Muscle layer of duodenum (tissue), 2 donors: Measurements from ENCODE around the gene CCDC146.
A peak's percentile ranks its signal among the peaks of the same experiment; 100 is the strongest.
"Not testable (repeated sequence)": the region's sequence is repeated elsewhere in the genome, so short reads cannot be mapped to it uniquely, and the experiment has no call there.

Experiments
- H3K27ac ChIP-seq: one replicate; pipeline ENCODE4 v1.7.0; 2013; ENCODE audit warnings: mild to moderate bottlenecking, low read length
- H3K27me3 ChIP-seq: one replicate; pipeline ENCODE4 v1.7.0; 2013; ENCODE audit warnings: low read depth, mild to moderate bottlenecking, control low read depth, low read length
- H3K36me3 ChIP-seq, 2 donors: one replicate each; pipeline ENCODE4 v1.7.0; 2013; ENCODE audit warnings: low read length in 2 of 2, control low read depth in 1 of 2, mild to moderate bottlenecking in 1 of 2; ENCODE audit not compliant: insufficient read depth in 2 of 2, control insufficient read depth in 1 of 2
- H3K4me1 ChIP-seq, 2 donors: one replicate each; pipeline ENCODE4 v1.7.0; 2013; ENCODE audit warnings: low read length in 2 of 2, mild to moderate bottlenecking in 2 of 2, control low read depth in 1 of 2, moderate library complexity in 1 of 2; ENCODE audit not compliant: insufficient read depth in 2 of 2, control insufficient read depth in 1 of 2
- H3K4me3 ChIP-seq, 2 donors: one replicate each; pipeline ENCODE4 v1.7.0; 2013; ENCODE audit warnings: low read length in 2 of 2, low read depth in 1 of 2, mild to moderate bottlenecking in 1 of 2
- H3K9me3 ChIP-seq, 2 donors: one replicate each; pipeline ENCODE4 v1.7.0; 2013; ENCODE audit warnings: low read length in 2 of 2, control low read depth in 1 of 2, mild to moderate bottlenecking in 1 of 2; ENCODE audit not compliant: control insufficient read depth in 1 of 2
- donor health status: healthy.

CCDC146 gene

GRCh38 chr7:77254429-77254828 lies 132.0 kb downstream of the CCDC146 start:
- Histone ChIP-seq H3K36me3 (no peaks in the 10 kb centered on the region), H3K27me3 (no peaks in the 10 kb centered on the region), H3K4me1 (no peaks in the 10 kb centered on the region), H3K27ac (no peak overlapping the region), H3K9me3 (no peaks in the 10 kb centered on the region), H3K4me3 (no peak overlapping the region)

GRCh38 chr7:77254915-77255314 lies 132.5 kb downstream of the CCDC146 start:
- no peaks in the 10 kb centered on the region for H3K27me3 ChIP-seq
- no peak overlapping the region for H3K27ac ChIP-seq
- no peak overlapping the region for H3K4me3 ChIP-seq
- H3K9me3 ChIP-seq, result no peaks in the 10 kb centered on the region
- no peaks in the 10 kb centered on the region for H3K4me1 ChIP-seq
- H3K36me3 ChIP-seq, result no peaks in the 10 kb centered on the region

DNA sequence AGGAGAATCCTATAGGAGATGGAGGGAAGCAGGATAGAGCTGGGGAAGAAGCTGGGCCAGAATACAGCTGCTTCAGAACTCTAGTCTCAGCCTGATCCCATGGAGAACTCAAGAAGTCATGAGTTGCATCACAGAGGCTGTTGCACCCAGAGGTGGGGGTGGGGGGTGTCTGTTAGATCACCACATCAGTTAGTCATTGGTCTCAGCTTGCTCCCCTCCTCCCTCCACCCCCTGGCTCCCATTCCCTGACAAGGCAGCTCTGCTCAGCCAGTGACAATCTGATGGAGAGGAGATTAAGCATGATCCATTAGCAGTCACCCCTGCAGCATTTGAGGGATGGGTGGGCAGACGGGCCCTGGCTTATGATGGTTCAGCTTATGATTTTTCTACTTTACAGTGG lies 135.6 kb downstream of the CCDC146 start:
- H3K4me3 ChIP-seq, result no peak overlapping the region
- no peaks in the 10 kb centered on the region for H3K9me3 ChIP-seq
- no peaks in the 10 kb centered on the region for H3K36me3 ChIP-seq
- H3K4me1 ChIP-seq, result no peaks in the 10 kb centered on the region
- no peak overlapping the region for H3K27ac ChIP-seq
- H3K27me3 ChIP-seq, result no peaks in the 10 kb centered on the region

DNA sequence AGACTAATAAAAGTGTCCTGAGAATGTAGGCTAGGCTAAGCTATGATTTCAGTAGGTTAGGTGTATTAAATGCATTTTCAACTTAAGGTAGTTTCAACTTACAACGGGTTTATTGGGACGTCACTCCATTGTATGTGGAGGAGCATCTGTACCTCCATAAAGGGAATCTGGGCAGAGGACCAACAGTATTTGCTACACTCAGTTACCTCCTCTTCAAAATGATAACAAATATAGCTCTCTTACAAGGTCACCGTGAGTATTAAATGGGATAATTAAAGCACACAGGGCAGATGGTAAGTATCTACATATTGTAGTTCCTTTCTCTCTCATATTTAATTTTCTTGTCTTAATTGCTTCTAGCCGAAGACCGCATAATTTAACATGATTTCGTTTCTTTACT lies 136.2 kb downstream of the CCDC146 start:
- H3K36me3 ChIP-seq, result no peaks in the 10 kb centered on the region
- no peaks in the 10 kb centered on the region for H3K9me3 ChIP-seq
- no peak overlapping the region for H3K27ac ChIP-seq
- no peaks in the 10 kb centered on the region for H3K27me3 ChIP-seq
- H3K4me3 ChIP-seq, result no peak overlapping the region
- H3K4me1 ChIP-seq, result no peaks in the 10 kb centered on the region

DNA sequence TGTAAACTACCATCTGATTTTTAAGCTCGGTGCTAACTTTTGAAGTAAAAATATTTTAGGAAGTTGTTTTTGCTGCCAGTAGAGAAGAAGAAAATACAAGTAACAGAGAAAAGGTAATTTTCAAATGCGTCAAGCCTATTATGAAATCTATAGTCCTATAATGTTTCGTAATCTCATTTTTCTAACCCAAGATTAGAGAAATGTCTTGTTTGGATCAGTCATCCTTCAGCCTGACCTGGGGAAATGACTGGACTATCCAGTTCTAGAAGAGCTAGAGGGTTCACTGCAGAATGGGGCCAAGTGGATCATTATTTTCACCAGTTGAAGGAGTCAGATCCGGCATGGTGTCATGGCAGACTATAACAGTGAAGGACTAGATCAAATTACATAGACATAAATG lies 139.9 kb downstream of the CCDC146 start:
- H3K27ac ChIP-seq, result no peak overlapping the region
- H3K27me3 ChIP-seq, result no peaks in the 10 kb centered on the region
- no peaks in the 10 kb centered on the region for H3K4me1 ChIP-seq

GRCh38 chr7:77265666-77266065 lies 143.3 kb downstream of the CCDC146 start:
- Histone ChIP-seq H3K36me3 (peaks cover 0 to 4% of the 10 kb centered on the region in 2 donors), H3K4me1 (peaks cover 0 to 4% of the 10 kb centered on the region in 2 donors), H3K27me3 (no peaks in the 10 kb centered on the region), H3K4me3 (no peak overlapping the region), H3K27ac (no peak overlapping the region), H3K9me3 (no peaks in the 10 kb centered on the region)

More for the DNA sequence above, 139.9 kb downstream of the CCDC146 start:
- Histone ChIP-seq H3K36me3 (no peaks in the 10 kb centered on the region), H3K4me3 (no peak overlapping the region), H3K9me3 (no peaks in the 10 kb centered on the region)

DNA sequence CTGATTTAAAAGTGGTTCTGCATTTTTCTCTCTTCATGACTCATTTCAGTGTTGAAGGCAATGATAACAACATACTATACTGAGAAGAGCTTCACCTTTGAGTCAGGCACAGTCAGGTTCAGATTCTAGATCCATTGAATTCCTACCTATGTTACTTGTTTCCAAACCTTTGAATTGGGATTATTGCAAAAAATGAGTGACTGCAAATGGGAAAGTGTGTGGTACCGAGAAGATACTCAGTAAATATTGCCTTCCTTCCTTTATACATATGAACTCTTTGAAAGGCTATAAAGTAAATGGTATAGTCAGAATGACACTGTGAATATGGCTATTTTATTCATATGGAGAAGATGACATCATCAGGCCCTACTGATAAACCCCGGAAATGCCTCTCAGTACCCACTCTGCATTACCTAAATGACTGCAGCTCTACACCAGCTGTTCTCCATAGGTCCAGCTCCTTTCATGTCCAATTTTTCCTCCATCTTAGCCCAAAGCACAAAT lies 143.9 kb downstream of the CCDC146 start:
- Histone ChIP-seq H3K4me1 (peaks cover 0 to 4% of the 10 kb centered on the region in 2 donors), H3K27me3 (no peaks in the 10 kb centered on the region), H3K36me3 (peaks cover 0 to 4% of the 10 kb centered on the region in 2 donors), H3K27ac (no peak overlapping the region), H3K9me3 (no peaks in the 10 kb centered on the region), H3K4me3 (no peak overlapping the region)

GRCh38 chr7:77269360-77270093 lies 147.1 kb downstream of the CCDC146 start:
- peak overlapping the region; percentile 19 for H3K27ac ChIP-seq

GRCh38 chr7:77270094-77270480 lies 147.7 kb downstream of the CCDC146 start:
- Histone ChIP-seq H3K4me3 (no peak overlapping the region), H3K27me3 (no peaks in the 10 kb centered on the region), H3K9me3 (no peaks in the 10 kb centered on the region), H3K4me1 (peaks cover 0 to 4% of the 10 kb centered on the region in 2 donors), H3K36me3 (peaks cover 0 to 4% of the 10 kb centered on the region in 2 donors), H3K27ac (peak overlapping the region; percentile 19)

More at GRCh38 chr7:77269360-77270093, 147.1 kb downstream of the CCDC146 start:
- Histone ChIP-seq H3K4me1 (peaks cover 0 to 4% of the 10 kb centered on the region in 2 donors), H3K36me3 (peaks cover 0 to 4% of the 10 kb centered on the region in 2 donors), H3K9me3 (no peaks in the 10 kb centered on the region), H3K4me3 (no peak overlapping the region), H3K27me3 (no peaks in the 10 kb centered on the region)

GRCh38 chr7:77271766-77272165 lies 149.4 kb downstream of the CCDC146 start:
- H3K4me3 ChIP-seq, result no peak overlapping the region
- H3K36me3 ChIP-seq, result peaks cover 0 to 4% of the 10 kb centered on the region in 2 donors
- no peak overlapping the region for H3K27ac ChIP-seq
- H3K27me3 ChIP-seq, result no peaks in the 10 kb centered on the region
- no peaks in the 10 kb centered on the region for H3K9me3 ChIP-seq
- H3K4me1 ChIP-seq, result peaks cover 0 to 4% of the 10 kb centered on the region in 2 donors

GRCh38 chr7:77275663-77276062 lies 153.2 kb downstream of the CCDC146 start:
- H3K27ac ChIP-seq, H3K4me1 ChIP-seq, H3K36me3 ChIP-seq, H3K27me3 ChIP-seq, H3K9me3 ChIP-seq, H3K4me3 ChIP-seq: not testable (repeated sequence)

- no peak overlapping the region for H3K4me3 ChIP-seq
- H3K27me3 ChIP-seq, result no peaks in the 10 kb centered on the region
- H3K27ac ChIP-seq, result no peak overlapping the region
- H3K9me3 ChIP-seq, result no peaks in the 10 kb centered on the region
- no peaks in the 10 kb centered on the region for H3K36me3 ChIP-seq
- peaks cover under 1 to 7% of the 10 kb centered on the region in 2 donors for H3K4me1 ChIP-seq
Observed at GRCh38 chr7:77276120-77276519, 153.7 kb downstream of the CCDC146 start.
